K562 (cell line): ENCODE data around the gene GRSF1. TPM values are rescaled to one million over a fixed set of nuclear protein-coding genes. Genes with fewer than 3 reads are reported as not detected.

Experiments used
- HLTF ChIP-seq: fragments of 450-650 bp; IDR thresholded peaks from 2 replicates; pipeline ENCODE4 v1.6.1; 2016
- MTA3 ChIP-seq: fragments of 450-650 bp; formaldehyde crosslinking; IDR thresholded peaks from 2 replicates; pipeline ENCODE4 v1.6.1; 2017; ENCODE audit warnings: mild to moderate bottlenecking, borderline replicate concordance
- polyA plus RNA-seq, 8 experiments: library from polyadenylated mRNA; depleted of rRNA in 4 of 8; stranded (reverse) in 5 of 8; unstranded in 3 of 8; fragments of >200 nt; fragmentation: Nextera tagmentation in 2 of 8; fragmentation: Illumina TruSeq in 1 of 8; extraction: Ambion mirVana in 2 of 8; extraction: Trizol in 1 of 8; gene quantifications; 2 replicates each; pipeline versions ENCODE4 v1.2.1 to v1.2.3, GENCODE V29; 2011 to 2014; ENCODE audit warnings: inconsistent platforms in 1 of 8, missing spikeins in 1 of 8
- total RNA-seq, 7 experiments: library from RNA; depleted of rRNA in 6 of 7; stranded (reverse); fragments of >200 nt in 6 of 7; fragmentation: Illumina TruSeq in 2 of 7; extraction: Trizol in 2 of 7; gene quantifications; 2 replicates each; pipeline versions ENCODE4 v1.2.1 to v1.2.3, GENCODE V29; 2011 to 2021; ENCODE audit warnings: low replicate concordance in 1 of 7
- TF ChIP-seq, protein P1 (sequence below): IDR thresholded peaks from 3 replicates; pipeline ENCODE4 v1.6.1; 2011; ENCODE audit warnings: borderline replicate concordance, mild to moderate bottlenecking, moderate library complexity; ENCODE audit not compliant: insufficient read length; ENCODE audit errors: extremely low read depth
- TF ChIP-seq, protein P2 (sequence below): fragments of 450-650 bp; IDR thresholded peaks from 2 replicates; pipeline ENCODE4 v1.6.1; 2016; ENCODE audit warnings: borderline replicate concordance
- TF ChIP-seq, protein P3 (sequence below): sonication (generic); formaldehyde crosslinking; IDR thresholded peaks from 2 replicates; pipeline ENCODE4 v1.8.0; 2023; ENCODE audit warnings: mild to moderate bottlenecking, missing genetic modification reagents

GRSF1 gene
- total and polyA plus RNA-seq, 9 of the 15 experiments (the other 6 are each of a cell fraction or from before 2014, with no cell fraction given): 33.0 to 105 (median 76.0) TPM

DNA sequence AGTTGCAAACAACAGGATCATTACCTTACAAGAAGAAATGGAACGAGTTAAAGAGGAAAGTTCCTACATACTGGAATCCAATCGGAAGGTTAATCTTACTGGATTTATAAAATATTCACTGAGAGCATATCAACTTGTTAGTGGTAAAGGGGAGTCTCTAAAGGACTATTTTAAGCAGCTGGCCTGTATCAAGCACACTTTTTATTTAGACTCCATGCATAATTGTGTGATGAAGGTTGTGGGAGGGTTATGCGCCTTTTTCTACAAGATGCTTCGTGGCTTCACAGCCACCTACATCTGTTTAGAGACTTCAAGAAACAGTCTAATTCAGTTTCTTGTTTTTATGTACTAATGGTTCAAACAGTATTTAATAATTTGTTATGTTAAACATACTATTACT lies 56.6 kb downstream of the GRSF1 start (continued):
- TF ChIP-seq, protein P1, sequence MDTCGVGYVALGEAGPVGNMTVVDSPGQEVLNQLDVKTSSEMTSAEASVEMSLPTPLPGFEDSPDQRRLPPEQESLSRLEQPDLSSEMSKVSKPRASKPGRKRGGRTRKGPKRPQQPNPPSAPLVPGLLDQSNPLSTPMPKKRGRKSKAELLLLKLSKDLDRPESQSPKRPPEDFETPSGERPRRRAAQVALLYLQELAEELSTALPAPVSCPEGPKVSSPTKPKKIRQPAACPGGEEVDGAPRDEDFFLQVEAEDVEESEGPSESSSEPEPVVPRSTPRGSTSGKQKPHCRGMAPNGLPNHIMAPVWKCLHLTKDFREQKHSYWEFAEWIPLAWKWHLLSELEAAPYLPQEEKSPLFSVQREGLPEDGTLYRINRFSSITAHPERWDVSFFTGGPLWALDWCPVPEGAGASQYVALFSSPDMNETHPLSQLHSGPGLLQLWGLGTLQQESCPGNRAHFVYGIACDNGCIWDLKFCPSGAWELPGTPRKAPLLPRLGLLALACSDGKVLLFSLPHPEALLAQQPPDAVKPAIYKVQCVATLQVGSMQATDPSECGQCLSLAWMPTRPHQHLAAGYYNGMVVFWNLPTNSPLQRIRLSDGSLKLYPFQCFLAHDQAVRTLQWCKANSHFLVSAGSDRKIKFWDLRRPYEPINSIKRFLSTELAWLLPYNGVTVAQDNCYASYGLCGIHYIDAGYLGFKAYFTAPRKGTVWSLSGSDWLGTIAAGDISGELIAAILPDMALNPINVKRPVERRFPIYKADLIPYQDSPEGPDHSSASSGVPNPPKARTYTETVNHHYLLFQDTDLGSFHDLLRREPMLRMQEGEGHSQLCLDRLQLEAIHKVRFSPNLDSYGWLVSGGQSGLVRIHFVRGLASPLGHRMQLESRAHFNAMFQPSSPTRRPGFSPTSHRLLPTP: no peak
- no peak for TF ChIP-seq HLTF
- TF ChIP-seq MTA3: no peak
- TF ChIP-seq, protein P2, sequence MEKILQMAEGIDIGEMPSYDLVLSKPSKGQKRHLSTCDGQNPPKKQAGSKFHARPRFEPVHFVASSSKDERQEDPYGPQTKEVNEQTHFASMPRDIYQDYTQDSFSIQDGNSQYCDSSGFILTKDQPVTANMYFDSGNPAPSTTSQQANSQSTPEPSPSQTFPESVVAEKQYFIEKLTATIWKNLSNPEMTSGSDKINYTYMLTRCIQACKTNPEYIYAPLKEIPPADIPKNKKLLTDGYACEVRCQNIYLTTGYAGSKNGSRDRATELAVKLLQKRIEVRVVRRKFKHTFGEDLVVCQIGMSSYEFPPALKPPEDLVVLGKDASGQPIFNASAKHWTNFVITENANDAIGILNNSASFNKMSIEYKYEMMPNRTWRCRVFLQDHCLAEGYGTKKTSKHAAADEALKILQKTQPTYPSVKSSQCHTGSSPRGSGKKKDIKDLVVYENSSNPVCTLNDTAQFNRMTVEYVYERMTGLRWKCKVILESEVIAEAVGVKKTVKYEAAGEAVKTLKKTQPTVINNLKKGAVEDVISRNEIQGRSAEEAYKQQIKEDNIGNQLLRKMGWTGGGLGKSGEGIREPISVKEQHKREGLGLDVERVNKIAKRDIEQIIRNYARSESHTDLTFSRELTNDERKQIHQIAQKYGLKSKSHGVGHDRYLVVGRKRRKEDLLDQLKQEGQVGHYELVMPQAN: no peak
- TF ChIP-seq, protein P3, sequence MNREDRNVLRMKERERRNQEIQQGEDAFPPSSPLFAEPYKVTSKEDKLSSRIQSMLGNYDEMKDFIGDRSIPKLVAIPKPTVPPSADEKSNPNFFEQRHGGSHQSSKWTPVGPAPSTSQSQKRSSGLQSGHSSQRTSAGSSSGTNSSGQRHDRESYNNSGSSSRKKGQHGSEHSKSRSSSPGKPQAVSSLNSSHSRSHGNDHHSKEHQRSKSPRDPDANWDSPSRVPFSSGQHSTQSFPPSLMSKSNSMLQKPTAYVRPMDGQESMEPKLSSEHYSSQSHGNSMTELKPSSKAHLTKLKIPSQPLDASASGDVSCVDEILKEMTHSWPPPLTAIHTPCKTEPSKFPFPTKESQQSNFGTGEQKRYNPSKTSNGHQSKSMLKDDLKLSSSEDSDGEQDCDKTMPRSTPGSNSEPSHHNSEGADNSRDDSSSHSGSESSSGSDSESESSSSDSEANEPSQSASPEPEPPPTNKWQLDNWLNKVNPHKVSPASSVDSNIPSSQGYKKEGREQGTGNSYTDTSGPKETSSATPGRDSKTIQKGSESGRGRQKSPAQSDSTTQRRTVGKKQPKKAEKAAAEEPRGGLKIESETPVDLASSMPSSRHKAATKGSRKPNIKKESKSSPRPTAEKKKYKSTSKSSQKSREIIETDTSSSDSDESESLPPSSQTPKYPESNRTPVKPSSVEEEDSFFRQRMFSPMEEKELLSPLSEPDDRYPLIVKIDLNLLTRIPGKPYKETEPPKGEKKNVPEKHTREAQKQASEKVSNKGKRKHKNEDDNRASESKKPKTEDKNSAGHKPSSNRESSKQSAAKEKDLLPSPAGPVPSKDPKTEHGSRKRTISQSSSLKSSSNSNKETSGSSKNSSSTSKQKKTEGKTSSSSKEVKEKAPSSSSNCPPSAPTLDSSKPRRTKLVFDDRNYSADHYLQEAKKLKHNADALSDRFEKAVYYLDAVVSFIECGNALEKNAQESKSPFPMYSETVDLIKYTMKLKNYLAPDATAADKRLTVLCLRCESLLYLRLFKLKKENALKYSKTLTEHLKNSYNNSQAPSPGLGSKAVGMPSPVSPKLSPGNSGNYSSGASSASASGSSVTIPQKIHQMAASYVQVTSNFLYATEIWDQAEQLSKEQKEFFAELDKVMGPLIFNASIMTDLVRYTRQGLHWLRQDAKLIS (CRISPR knock-in tag): no peak
